ENCODE measurements around the gene LGR4.
"Not testable (repeated sequence)": the region's sequence is repeated elsewhere in the genome, so short reads cannot be mapped to it uniquely, and the experiment has no call there.

LGR4 gene

DNA sequence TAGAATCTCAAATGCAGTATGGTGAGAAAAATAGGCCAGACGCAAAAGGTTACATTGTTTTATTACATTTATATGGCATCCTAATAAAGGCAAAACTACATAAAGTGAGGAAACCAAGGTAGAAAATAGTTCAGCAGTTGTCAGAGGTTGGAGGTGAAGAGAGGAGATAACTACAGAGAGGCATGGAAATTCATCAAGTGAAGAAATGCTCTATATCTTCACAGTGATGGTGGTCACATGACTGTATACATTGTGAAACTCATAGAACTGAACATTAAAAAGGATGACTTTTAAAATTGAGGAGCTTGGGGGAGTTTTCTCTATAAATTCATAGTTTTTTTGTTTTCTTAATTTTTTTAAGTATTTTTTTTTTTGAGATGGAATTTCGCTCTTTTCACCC, 14.4 kb downstream of the LGR4 start:
- DNase-seq (ENCODE audit: low spot score) = no peak

DNA sequence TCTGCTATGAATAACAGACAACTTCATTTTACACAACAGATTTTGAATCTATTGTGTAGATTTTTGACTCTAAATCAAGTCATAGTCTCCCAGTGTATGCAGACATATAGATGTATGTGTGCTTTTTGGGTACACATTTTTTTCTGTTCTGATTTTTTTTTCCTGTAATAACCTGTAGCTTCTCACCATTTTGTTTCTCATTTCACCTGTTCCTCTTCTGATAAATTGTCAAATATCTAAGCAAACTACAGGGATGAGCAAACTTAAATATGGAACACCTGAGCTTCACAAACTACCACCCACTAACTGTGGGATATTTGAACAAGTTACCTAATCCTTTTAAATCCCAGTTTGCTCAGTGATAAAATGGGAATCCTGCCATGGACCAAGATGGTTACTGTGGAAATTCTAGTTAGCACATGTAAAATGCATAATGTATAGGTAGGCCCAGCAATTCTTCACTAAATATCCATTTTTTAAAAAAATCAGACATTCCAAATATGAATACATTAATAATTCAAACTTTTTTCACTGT, 15.7 kb downstream of the LGR4 start:
- no peak for DNase-seq (ENCODE audit: low spot score)

DNA sequence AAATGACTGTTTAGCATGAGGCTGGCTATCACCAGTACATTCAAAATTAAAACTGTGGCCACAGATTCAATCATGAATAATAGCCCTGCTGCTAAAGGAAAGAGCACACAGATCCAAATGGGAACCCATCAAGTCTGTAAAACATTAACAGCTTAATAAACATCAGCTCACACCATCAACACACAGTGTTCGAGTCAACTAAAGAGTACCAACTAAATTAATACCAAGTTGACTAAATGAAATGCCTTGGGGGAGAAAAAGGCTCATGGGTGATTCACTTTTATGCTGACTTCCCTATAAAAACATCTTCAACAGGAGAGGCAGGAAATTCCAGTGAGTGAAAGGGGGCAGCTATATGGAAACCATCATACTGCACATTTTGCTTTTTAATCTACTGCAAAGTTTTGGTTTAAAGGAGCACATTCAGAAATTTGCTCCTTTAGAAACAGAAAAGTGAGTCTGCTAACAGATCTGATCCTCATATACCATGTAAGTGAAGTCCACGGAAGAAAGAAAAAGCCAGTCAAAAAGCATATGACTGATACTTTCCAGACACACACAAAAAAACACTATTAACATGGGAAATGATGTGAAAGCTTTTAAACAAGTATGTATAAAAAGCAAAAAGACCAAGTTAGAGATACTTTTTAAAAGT, 16.3 kb downstream of the LGR4 start:
- DNase-seq (ENCODE audit: low spot score) = no peak

DNA sequence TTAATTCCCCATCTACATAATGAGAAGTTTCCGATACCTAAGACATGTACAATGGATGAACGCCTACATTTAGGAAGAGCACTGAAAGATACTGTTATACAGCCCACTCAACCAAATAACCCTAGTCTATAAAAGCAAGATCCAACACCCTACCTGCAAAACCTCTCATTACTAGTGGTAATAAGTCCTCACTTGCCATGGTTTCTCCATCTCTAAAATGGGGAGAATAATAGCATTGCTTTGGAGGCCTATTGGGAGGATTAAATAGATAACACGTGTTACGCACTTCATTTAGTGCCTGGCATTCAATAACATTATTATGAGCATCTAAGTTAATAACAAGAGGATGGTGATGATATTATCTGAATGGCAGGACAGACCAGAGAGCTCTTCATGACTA, 16.9 kb downstream of the LGR4 start:
- no peak for DNase-seq (ENCODE audit: low spot score)

DNA sequence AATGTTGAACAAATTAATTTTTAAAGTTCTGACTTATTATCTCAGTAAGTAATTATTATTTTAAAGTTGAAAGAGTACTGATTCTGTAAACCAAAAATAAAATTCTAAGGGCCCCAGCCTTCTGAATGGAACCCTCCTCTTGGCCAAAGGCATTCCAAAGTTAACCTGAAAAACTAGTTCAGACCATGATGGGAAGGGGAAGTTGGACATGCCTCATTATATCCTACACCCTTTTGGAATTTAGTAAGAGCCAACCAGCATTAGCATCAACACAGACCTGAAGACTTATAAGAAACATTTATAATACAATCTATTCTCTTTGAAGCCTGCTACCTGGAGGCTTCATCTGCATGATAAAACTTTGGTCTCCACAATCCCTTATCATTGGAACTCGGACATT, 18.9 kb downstream of the LGR4 start:
- DNase-seq (ENCODE audit: low spot score) = no peak

- no peak for DNase-seq (ENCODE audit: low spot score)
Measured at GRCh38 chr11:27452147-27452546, 20.4 kb downstream of the LGR4 start.

- DNase-seq (ENCODE audit: low spot score) = no peak
Measured at GRCh38 chr11:27451244-27451965, 21.2 kb downstream of the LGR4 start.

DNA sequence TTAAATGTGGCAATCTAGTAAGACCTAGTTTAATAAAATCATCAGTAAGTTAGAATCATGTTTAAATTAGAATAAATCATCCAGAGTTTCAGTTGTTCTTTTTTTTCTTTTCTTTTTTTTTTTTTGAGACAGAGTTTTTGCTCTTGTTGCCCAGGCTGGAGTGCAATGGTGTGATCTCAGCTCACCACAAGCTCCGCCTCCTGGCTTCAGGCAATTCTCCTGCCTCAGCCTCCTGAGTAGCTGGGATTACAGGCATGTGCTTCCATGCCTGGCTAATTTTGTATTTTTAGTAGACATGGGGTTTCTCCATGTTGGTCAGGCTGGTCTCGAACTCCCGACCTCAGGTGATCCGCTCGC, 24.4 kb downstream of the LGR4 start:
- DNase-seq (ENCODE audit: low spot score) = not testable (repeated sequence)

DNA sequence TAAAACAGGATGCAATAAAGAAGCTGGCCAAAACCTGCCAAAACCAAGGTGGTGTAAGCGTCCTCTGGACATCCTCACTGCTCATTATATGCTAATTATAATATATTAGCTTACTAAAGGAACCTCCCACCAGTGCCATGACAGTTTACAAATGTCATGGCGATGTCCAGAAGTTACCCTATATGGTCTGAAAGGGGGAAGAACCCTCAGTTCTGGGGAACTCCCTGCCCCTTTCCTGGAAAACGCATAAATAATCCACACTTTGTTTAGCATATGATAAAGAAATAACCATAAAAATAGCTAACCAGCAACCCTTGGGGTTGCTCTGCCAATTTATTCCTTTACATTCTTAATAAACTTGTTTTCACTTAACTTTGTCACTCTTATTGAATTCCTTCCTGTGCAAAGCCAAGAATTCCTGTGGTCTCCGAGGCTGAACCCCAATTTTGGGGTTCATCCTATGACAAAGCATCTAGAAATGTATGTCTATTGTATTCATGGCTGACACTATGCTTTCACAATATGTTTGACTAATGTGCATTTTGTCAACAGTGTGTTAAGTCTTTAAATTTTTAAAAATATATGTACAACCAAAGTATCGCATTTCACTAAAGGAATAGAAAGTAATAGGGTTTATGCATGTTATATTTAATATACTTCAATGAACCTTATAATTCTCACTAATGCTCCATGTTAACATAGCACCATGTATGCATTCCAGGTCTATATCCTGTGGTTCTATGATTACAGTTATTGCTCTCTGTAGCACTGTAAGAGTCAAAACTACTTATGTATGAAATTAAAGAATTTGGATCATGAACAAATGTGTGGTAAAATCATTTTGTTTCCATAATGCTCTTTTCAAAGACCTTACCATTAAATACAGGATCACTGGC, 25.1 kb downstream of the LGR4 start:
- DNase-seq (ENCODE audit: low spot score) = no peak

- DNase-seq (ENCODE audit: low spot score) = no peak
Measured at GRCh38 chr11:27445625-27446024, 27.0 kb downstream of the LGR4 start.

GRCh38 chr11:27444801-27445215, 27.8 kb downstream of the LGR4 start:
- DNase-seq (ENCODE audit: low spot score) = no peak

DNA sequence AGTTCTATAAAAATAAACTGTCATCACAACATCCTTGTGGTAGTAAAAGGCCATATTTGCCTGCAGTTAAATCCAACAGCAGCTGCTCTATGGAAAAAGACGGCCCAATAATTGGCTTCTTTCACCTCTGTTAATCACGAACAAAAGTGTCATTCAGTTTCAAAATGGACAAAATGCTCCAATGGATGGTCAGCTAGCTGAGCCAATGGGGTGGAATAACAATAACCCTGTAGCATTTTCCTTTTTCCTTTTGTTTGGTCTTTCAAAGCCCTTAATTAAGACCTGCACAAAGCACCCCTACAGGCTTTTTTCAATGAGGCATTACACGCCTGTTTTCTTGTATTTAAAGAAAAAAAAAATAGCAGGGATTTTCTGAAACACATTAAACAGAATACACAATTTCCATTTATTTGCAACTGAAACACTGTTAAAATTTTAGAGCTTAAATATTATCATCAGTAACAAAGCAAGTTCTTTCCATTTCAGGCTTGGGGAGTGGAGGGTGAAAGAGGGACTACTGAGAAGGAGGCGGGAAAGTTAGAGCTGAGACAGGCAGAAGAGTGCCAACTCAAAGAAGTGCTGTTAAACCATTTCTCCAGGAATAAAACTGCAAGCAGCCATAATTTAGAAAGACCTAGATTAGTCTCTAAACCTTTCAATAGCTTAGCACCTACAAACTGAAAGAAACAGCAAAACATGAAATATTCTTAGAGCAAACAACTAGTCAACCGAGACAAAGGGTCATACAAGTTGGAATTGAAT, 28.7 kb downstream of the LGR4 start:
- peak; percentile 92 for DNase-seq (ENCODE audit: low spot score)

- DNase-seq (ENCODE audit: low spot score) = no peak
Measured at GRCh38 chr11:27443227-27443626, 29.4 kb downstream of the LGR4 start.

- no peak for DNase-seq (ENCODE audit: low spot score)
Measured at GRCh38 chr11:27440090-27440489, 32.5 kb downstream of the LGR4 start.

GRCh38 chr11:27438595-27438981, 34.0 kb downstream of the LGR4 start:
- DNase-seq (ENCODE audit: low spot score) = no peak

DNA sequence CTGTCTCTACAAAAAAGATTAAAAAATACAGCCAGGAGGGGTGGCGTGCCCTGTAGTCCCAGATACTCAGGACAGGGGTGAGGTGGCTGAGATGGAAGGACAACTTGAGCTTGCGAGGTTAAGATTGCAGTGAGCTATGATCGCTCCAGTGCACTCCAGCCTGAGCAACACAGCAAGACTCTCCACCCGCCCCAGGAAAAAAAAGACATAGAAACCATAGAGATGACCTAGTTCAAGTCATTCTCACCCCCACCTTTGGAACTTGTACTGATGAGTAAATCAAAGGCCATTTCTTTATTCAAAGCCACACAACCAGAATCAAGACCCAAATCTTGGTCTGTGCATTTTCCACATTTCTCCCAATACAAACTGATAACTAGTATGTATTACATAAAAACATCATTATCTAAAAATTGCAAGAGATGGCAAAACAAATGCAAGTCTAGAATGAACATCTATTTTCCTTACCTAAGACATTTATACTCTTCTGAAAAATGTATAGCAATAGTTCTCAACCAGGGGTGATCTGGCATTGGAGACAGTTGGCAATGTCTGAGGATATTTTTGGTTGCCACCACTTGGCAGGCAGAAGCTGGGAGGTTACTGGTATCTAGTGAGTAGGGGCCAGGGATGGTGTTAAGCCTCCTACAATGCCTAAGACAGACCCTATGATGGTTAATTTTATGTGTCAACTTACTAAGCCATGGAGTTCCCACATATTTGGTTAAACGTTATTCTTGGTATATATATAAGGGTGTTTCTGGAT, 34.6 kb downstream of the LGR4 start:
- no peak for DNase-seq (ENCODE audit: low spot score)

DNA sequence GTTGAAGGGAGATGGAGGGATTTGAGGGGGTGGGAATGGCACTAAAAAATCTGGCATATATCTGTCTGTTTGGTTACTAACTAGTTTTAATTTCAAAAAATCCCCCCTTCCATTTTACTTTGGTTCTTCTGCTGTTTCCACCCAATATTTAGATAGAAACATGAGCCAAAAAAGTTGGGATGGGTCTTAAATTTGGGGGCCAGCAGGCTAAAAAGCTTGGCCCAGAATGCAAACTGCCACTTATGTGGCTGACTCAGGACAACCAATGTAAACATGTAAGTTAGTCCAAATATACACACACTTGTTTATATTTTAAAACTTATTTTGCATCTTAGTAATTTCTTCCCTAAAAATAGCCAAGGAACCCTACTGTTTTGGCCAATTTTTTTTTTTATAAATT, 35.7 kb downstream of the LGR4 start:
- no peak for DNase-seq (ENCODE audit: low spot score)

DNA sequence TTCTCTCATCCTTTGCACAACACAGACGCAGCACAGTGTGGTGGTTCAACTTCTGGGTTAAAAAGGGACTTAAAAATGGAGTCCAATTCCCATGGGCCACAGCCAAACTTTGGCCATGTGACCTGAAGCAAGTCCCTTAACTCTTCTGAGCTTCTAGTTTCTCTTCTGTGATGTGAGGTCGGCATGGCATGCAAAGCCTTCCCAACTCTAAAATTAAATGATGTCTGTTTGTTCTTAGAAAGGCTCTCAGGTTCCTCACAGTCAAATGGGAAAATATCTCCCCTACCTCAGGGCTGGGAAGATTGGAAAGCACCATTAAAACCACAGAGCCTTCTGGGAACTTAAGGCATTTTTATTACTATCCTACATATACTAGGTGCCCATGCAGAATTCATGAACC, 38.8 kb downstream of the LGR4 start:
- DNase-seq (ENCODE audit: low spot score) = no peak

GRCh38 chr11:27431808-27432207, 40.8 kb downstream of the LGR4 start:
- no peak for DNase-seq (ENCODE audit: low spot score)

DNA sequence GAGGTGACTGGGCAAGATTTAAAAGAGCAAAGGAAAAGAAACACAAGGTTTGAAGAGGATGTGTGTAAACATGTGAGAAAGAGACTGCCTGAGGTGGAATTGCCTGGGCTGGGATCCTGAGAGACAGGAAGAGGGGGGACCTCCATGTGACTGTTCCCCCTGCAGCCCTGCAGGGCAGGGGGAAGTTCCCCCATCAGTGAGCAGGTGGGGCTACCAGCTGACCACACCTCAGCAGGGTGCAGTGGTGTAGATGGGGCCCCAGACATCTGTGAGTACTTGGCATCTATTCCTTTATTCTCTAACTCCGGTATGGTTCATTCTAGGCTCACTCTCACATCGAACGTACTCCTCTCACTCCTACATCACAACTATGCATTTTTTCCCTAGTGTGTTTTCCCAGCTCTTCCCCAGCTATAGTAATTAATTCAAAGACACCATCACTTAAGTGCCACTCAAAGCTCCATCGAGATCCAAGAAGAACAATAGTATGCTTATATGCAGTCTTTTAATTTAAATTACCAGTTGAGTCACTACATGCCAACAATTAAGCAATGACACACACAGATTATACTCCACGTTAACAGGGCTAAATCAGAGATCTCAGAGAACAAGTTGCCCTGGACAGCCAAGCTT, 42.7 kb downstream of the LGR4 start:
- DNase-seq (ENCODE audit: low spot score) = no peak
